NOMO-1 treated with dmso at 0.1 percent for 144 hours (cell line): ENCODE data around the gene G3BP1.
"Not testable (repeated sequence)": the region's sequence is repeated elsewhere in the genome, so short reads cannot be mapped to it uniquely, and the experiment has no call there.

ENCODE experiments used
- DNase-seq: peaks from one replicate; lab custom pipeline; 2025; ENCODE audit not compliant: unreplicated experiment; lab: John Stamatoyannopoulos, UW

The G3BP1 gene

DNA sequence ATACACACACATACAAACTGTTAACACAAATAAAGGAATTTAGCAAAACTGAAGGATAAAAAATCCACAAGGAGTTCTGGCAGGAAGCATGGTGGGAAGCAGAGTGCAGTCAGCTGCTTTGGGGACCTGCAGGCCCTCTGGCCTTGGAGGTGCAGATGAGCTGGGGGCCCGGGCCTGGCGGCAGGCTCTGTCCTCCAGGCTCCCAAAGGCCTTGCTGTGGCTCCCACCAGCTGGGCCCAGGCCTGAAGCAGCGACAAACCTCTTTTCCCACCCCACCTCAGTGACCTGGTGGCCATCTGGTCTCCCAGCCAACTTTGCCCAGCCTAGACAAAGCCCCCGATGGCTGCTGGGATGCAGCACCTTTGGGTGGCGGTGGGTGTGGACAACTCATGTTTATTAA lies 85.1 kb downstream of the G3BP1 start:
- no peak for DNase-seq

DNA sequence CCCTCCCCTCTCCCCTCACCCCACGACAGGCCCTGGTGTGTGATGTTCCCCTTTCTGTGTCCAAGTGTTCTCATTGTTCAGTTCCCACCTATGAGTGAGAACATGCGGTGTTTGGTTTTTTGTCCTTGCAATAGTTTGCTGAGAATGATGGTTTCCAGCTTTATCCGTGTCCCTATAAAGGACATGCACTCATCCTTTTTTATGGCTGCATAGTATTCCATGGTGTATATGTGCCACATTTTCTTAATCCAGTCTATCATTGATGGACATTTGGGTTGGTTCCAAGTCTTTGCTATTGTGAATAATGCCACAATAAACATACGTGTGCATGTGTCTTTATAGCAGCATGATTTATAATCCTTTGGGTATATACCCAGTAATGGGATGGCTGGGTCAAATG lies 89.1 kb downstream of the G3BP1 start:
- not testable (repeated sequence) for DNase-seq
